HUES64 (cell line): ENCODE data around the gene UBASH3B.

Source experiments
- H3K27ac ChIP-seq: 2 replicates; pipeline ENCODE4 v1.7.0; 2013; ENCODE audit warnings: low read depth, low read length, inconsistent platforms
- H3K27me3 ChIP-seq: 2 replicates; pipeline ENCODE4 v1.6.1; 2013; ENCODE audit warnings: mild to moderate bottlenecking, low read length; ENCODE audit not compliant: insufficient read depth
- H3K36me3 ChIP-seq: 2 replicates; pipeline ENCODE4 v1.6.1; 2013; ENCODE audit warnings: mild to moderate bottlenecking, low read length; ENCODE audit not compliant: insufficient read depth
- H3K4me1 ChIP-seq: 2 replicates; pipeline ENCODE4 v1.6.1; 2013; ENCODE audit warnings: mild to moderate bottlenecking, low read length, moderate library complexity; ENCODE audit not compliant: insufficient read depth
- H3K4me3 ChIP-seq: 2 replicates; pipeline ENCODE4 v1.5.1; 2013; ENCODE audit warnings: mild to moderate bottlenecking, low read length, moderate library complexity
- H3K9ac ChIP-seq: 2 replicates; pipeline ENCODE4 v1.6.1; 2013; ENCODE audit warnings: mild to moderate bottlenecking, low read depth, low read length
- H3K9me3 ChIP-seq: 2 replicates; pipeline ENCODE4 v1.6.1; 2013; ENCODE audit warnings: low read depth, low read length; ENCODE audit not compliant: insufficient read depth
- WGBS: fragments of 150-250, 120-280 bp; methylation state at CpG from one replicate; pipeline ENCODE4 v1.1.7; 2013; ENCODE audit warnings: missing lambda C conversion rate; 5-methylcytosine and 5-hydroxymethylcytosine counted together

UBASH3B gene

DNA sequence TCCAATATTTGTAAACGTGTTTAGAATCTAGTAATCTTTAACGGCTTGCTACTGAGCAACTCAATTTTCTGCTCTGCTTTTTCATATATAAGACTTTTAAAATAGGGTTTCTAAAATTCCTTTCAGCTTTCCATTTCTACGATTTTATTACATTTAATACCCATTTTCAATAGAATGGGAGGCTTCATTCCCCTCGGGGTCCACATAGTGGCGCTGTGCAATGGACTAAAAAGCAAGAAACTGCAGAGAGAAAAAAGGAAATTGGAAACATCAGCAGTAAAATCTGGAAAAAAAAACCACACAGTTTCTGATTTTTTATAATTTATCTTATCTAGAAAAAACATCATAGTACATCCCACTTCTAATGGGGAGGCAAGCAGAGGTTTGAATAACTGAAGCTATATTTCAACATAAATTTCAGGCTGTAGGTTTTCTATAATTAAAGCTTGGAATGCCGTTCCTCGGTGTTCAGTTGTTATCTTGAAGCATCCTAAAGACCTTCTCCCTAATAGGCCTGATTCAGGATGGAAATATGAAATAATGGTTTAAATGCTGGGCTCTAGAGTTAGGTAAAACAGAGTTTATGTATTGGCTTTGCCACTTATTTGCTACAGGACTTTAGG is 208.3 kb downstream of the UBASH3B start:
- WGBS: 42% methylated on average over 6 of the region's 7 CpGs
- Histone ChIP-seq H3K27me3 (no peaks in the 10 kb centered on the region), H3K4me1 (no peaks in the 10 kb centered on the region), H3K4me3 (no peak overlapping the region), H3K9me3 (no peaks in the 10 kb centered on the region), H3K9ac (no peak overlapping the region), H3K36me3 (no peaks in the 10 kb centered on the region), H3K27ac (no peak overlapping the region)
